IPS-NIHi7 (cell line): ENCODE measurements around the gene SLC5A4.
A peak's percentile ranks its signal among the peaks of the same experiment; 100 is the strongest.
"Not testable (repeated sequence)": the region's sequence is repeated elsewhere in the genome, so short reads cannot be mapped to it uniquely, and the experiment has no call there.

Source experiments
- DNase-seq: peaks from one replicate; pipeline ENCODE4 v3.0.0; 2012; ENCODE audit warnings: mixed read lengths; ENCODE audit errors: extremely low spot score

The SLC5A4 gene

GRCh38 chr22:32255217-32255616, at the start of gene SLC5A4:
Gene SLC5A4, minus strand, starts transcription at chr22:32255347. Its CDS starts 18 bp downstream, at chr22:32255329.
- DNase-seq: no peak

DNA sequence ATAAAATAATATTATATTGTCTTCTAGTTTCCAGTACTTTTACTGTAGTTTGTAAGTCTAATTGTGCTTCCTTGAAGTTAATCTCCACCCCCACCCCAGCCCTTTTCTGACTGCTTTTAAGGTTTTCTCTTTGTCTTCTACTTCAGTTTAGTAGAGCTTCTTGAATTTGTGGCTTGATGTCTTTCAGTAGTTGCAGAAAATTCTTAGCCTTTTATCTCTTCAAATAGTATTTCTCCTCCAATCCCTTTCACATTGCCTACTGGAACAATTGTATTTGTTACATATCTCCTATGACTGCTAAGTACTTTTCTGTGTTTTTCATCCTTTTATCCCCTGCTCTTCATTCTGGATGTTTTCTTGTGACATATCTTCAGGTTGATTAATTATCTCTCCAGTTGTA, 38.8 kb upstream of the SLC5A4 start:
- not testable (repeated sequence) for DNase-seq

GRCh38 chr22:32286290-32286840, 31.2 kb upstream of the SLC5A4 start:
- DNase-seq: no peak

DNA sequence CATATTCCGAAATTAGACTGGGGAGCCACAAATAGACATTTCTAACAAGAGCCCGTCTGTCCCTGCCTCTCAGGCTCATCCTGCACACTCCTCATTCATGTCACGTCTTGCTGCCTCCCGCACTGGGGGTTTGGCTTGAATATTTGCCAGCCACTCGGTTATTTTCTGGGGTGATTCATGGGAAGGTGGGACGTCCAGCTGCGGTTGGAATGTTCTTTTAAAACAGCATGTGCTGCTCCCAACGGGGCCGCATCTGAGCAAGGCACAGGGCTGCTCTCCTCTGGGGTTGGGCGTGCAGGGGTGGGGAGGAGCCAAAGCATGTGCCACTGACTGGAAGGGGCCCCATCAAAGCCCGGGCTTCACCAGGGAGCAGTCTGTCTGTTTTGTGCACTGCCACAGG, 25.9 kb upstream of the SLC5A4 start:
- no peak for DNase-seq

DNA sequence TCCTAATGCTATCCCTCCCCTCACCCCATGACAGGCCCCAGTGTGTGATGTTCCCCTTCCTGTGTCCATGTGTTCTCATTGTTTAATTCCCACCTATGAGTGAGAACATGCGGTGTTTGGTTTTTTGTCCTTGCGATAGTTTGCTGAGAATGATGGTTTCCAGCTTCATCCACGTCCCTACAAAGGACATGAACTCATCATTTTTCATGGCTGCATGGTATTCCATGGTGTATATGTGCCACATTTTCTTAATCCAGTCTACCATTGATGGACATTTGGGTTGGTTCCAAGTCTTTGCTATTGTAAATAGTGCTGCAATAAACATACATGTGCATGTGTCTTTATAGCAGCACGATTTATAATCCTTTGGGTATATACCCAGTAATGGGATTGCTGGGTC, 20.2 kb upstream of the SLC5A4 start:
- DNase-seq: not testable (repeated sequence)

DNA sequence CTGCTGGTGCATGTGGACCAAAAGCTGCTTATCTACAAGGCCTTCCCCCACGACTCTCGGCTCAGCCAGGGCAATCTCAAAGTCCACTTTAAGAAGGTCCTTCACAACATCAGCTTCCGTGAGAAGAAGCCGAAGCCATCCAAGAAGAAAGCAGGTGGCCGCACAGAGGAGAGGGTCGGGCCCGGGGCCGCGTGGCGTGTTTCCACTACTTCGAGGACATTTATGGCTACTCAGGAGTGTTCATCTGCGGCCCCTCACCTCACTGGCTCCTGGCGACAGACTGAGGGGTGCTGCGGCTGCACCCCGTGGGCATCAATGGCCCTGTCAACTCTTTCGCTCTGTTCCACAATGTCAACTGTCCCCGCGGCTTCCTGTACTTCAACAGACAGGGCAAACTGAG, 16.2 kb upstream of the SLC5A4 start:
- DNase-seq: no peak

GRCh38 chr22:32270641-32271369, 15.7 kb upstream of the SLC5A4 start:
- DNase-seq: no peak

DNA sequence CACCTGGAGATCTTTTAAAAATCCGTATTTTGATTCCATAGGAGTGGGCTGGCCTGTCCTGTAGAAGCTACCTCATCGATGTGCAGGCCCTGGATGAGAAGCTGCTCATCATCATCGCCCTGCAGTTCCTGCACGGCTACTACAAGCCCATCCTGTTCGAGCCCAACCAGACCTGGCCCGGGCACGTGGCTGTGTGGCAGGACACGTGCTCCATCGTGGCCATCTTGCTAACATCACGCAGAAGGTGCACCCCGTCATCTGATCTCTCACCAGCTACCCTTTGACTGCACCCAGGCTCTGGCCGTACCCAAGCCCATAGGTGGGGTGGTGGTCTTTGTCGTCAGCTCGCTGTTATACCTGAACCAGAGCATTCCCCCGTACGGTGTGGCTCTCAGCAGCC, 14.2 kb upstream of the SLC5A4 start:
- DNase-seq: no peak

DNA sequence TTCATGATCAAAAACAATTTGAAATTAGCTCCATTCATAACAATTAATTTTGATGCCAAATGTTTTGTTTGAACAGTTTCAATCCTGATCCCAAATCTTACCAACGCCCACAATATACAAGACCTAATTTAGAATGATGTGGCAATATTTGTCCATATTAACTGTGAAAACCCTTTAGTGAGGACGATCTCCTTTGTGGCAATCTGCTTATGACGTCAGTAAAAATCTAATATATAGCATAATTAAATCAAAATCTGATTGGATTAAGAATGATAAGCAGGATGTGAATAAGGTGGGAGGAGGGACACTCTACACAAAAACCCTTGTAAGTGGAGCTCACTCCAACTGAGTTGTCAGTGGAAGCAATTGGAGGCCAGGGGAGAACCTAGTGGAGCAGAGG, 11.9 kb upstream of the SLC5A4 start:
- DNase-seq: no peak

DNA sequence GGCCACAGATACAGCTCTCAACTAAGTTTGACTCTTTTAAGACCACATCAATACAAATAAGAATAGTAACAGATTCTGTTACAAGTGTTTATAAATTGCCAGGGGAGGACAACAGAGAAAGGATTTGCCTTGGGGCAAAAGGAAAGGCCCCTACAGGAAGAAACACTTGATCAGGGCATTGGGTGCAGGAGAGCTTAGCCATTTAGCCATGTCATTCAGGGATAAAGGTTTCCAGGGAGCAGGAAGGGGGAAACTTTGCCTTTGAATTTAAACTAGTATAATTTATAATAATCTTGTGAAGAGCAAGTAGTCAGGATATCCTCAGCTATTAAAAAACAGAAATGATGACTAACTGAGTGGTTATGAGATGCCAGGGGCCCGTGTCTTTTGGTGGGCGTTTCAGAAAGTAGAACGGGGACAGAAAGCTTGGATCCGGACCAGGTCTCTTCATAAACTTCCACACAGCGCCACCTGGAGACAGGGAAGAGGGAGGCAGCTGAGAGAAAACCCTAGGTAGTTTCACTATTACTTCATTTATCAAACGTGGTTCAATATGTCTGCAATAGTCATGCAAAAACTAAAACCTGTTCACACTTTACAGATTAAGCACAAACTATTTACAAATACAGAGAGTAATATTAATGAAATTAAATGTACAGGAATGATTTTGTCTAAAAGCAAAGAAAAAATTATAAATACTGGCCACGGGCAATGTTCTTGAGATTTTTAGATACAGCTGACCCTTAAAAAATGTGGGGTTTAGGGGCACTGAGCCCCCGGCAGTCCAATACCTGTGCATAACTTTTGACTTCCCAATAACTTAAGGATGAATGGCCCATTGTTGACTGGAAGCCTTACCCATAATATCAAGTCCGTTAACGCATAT, 11.0 kb upstream of the SLC5A4 start:
- peak; percentile 78 for DNase-seq

DNA sequence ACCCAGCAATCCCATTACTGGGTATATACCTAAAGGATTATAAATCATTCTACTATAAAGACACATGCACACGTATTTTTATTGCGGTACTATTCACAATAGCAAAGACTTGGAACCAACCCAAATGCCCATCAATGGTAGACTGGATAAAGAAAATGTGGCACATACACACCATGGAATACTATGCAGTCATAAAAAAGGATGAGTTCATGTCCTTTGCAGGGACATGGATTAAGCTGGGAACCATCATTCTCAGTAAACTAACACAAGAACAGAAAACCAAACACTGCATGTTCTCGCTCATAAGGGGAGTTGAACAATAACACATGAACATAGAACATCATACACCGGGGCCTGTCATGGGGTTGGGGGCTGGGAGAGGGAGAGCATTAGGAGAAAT, 8.5 kb upstream of the SLC5A4 start:
- DNase-seq: not testable (repeated sequence)

GRCh38 chr22:32261306-32261705, 6.2 kb upstream of the SLC5A4 start:
- no peak for DNase-seq

GRCh38 chr22:32258791-32259190, 3.6 kb upstream of the SLC5A4 start:
- no peak for DNase-seq

DNA sequence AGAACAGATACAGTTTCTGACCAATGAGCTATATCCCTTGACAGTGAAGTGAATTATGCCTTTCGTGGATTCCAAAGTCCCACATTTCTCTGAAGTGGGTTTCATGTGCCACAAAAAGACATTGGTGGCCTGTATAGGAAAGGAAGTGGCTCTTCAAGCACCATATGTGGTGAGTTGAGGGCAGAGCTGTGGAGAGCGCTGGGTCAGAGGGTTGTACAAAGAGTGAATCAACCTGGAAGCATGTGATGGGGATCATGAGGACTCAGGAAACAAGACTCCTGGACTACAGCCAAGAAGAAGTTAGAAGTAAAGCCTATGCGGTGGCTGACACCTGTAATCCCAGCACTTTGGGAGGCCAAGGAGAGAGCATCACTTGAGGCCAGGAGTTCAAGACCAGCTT, 579 bp upstream of the SLC5A4 start:
- DNase-seq: no peak

DNA sequence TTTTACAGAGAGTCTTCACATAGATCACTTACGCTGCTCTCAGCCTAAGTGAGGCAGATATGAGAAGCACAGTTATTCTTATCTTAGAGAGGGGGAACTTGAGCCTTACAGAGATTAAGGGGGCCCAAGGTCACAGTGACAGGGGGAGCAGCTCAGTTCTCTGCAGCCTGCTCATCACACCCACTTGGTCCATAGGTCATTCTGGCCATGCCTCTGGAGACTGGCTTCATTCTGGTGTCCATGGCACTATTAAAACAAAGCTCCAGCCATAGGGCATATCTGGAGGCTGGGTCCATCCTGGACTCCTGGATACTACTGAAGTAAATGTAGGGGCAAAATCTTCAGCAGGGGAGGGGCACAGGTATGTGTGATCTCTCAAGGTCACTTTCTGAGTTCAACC, 5.9 kb downstream of the SLC5A4 start:
- no peak for DNase-seq

- DNase-seq: no peak
Observed at GRCh38 chr22:32248276-32248675, 6.9 kb downstream of the SLC5A4 start.

DNA sequence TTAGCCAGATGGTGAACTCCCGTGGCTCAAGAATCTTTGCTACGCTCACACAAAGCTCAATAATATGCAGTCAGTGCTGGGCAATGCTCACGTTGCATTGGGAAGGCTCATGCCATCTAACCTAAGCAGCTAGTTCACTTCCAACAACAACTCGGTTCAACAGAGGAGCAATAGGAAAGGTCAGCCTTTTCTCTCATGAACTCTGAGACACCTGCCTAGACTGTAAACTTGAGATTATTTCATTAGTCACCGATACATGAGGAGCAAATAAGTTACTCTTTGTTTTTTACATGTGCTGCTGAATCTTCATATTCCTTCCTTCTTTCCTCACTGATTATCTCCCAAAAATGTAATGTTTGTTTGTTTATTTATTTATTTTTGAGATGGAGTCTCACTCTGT, 9.0 kb downstream of the SLC5A4 start:
- no peak for DNase-seq

GRCh38 chr22:32245042-32245441, 10.1 kb downstream of the SLC5A4 start:
- no peak for DNase-seq

- no peak for DNase-seq
Observed at GRCh38 chr22:32244547-32244946, 10.6 kb downstream of the SLC5A4 start.

DNA sequence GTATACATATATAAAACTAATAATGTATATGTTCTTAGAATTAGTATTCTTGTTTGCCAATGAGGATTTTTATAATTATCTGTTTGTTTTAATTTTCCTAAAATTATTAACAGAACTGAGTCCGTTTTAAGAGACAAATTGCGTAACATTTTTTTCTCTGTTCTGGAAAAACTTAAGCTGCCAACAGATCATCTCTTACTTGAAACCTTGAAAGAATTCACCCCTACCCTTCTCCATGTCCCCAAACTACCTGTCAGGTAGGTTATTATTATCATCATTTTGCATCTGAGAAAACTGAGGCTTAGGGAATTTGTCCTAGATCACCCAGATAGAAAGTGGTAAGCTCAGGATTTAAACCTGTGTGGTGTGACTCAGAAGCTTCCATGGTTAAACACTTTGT, 14.7 kb downstream of the SLC5A4 start:
- no peak for DNase-seq

DNA sequence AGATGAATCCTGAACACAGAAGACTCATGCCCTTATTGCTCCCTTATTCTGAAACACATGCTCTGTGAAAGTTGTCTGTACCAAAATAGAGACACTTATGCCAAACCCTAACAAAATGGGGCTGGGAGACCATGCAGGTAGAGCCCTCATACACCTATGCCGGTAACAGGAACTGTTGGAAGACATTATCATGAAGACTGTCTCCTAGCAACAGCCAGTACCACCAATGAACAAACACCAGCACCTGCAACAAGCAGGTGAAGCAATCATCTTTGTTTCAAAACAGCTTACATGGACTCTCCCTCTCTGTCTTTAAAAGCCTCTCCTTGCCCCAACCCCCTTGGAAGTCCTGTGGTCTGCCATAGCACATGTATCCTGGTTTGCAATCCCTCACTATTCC, 17.2 kb downstream of the SLC5A4 start:
- no peak for DNase-seq

DNA sequence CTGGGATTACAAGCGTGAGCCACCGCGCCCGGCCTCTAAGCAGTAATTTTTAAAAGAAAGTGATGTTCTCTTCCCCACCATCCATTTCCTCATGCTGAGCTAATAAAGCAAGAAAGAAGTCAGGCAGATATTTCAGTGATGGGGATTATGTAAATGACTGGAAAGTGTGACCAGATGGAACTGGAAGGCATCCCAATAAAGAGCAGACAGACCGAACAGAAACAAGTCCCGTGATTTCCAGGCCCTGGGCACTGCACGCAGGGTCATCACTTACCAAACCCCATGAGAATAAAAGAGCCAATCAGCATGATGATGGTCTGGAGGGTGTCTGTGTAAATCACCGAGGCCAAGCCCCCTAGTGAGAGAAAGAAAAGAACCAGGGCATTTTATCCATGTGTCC, 18.2 kb downstream of the SLC5A4 start:
- no peak for DNase-seq

DNA sequence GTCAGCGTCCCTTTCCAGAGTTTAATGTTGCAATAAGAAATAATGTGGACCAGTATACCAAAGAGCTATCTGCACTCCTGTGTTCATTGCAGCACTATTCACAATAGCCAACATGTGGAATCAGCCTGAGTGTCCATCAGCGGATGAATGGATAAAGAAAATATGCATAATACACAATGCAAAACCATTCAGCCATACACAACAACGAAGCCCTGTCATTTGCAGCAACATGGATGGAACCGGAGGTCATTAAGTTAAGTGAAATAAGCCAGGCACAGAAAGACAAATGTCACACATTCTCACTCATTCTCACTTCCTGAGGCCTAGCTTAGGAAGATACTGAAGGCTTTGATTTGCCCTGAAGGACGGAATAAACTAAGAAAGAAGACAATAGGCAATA, 22.1 kb downstream of the SLC5A4 start:
- DNase-seq: no peak
